Esophagus squamous epithelium (tissue), 5 donors: ENCODE results near the gene RERE. TPM values are rescaled to one million over a fixed set of nuclear protein-coding genes. Genes with fewer than 3 reads are reported as not detected.

Experiments used
- DNase-seq: peaks from one replicate; lab custom pipeline; 2025; lab: John Stamatoyannopoulos, UW
- H3K27ac ChIP-seq, 4 donors: fragments of 200-600 bp; sonication (generic); one replicate each; pipeline ENCODE4 v1.5.1; 2016 to 2019; ENCODE audit warnings: mild to moderate bottlenecking in 1 of 4
- H3K27me3 ChIP-seq, 4 donors: fragments of 200-600 bp; sonication (generic); 1 replicate in 3 of 4; 2 replicates in 1 of 4; pipeline versions ENCODE4 v1.5.1 to v1.6.0; 2017 to 2021; ENCODE audit warnings: antibody characterized with exemption in 1 of 4
- H3K36me3 ChIP-seq, 3 donors: fragments of 200-600 bp; sonication (generic); one replicate each; pipeline ENCODE4 v1.5.1; 2016 to 2019
- H3K4me1 ChIP-seq, 3 donors: fragments of 200-600 bp; sonication (generic); one replicate each; pipeline ENCODE4 v1.5.1; 2017 to 2019
- H3K4me3 ChIP-seq, 4 donors: fragments of 200-600 bp; sonication (generic); 1 replicate in 3 of 4; 2 replicates in 1 of 4; pipeline ENCODE4 v1.5.1; 2016 to 2019; ENCODE audit warnings: mild to moderate bottlenecking in 2 of 4, moderate library complexity in 1 of 4
- H3K9me3 ChIP-seq, 3 donors: fragments of 200-600 bp; sonication (generic); one replicate each; pipeline ENCODE4 v1.5.1; 2016 to 2019
- CTCF ChIP-seq, 6 experiments: fragments of 450-650 bp in 4 of 6; fragments of 200-600 bp in 2 of 6; sonication (generic) in 2 of 6; IDR thresholded peaks; one replicate each; pipeline ENCODE4 v1.5.1; 2016 to 2019; ENCODE audit warnings: antibody characterized with exemption in 6 of 6, mild to moderate bottlenecking in 4 of 6, moderate library complexity in 4 of 6
- POLR2A ChIP-seq, 4 donors: fragments of 450-650 bp; IDR thresholded peaks; one replicate each; pipeline ENCODE4 v1.6.1; 2017; ENCODE audit warnings: antibody characterized with exemption in 4 of 4, mild to moderate bottlenecking in 4 of 4, moderate library complexity in 3 of 4
- WGBS, 2 donors: methylation state at CpG; one replicate each; pipeline ENCODE4 v1.1.5; 2018; 5-methylcytosine and 5-hydroxymethylcytosine counted together
- intact Hi-C: fragments of 100-400 bp; cut with DNase I; formaldehyde crosslinking; loops from one replicate; pipeline ENCODE4 v1.15.0; 2022
- total RNA-seq, 4 donors: library from RNA; depleted of rRNA; stranded (reverse); fragments of >200 nt; gene quantifications; one replicate each; pipeline ENCODE4 v1.1.0, GENCODE V29; 2016
- donor health status: DM: yes; HTN: yes; CAD: no.

The RERE gene
- total RNA-seq, 4 donors from 2014 or later = 27.5 to 56.6 (median 32.1) TPM

DNA sequence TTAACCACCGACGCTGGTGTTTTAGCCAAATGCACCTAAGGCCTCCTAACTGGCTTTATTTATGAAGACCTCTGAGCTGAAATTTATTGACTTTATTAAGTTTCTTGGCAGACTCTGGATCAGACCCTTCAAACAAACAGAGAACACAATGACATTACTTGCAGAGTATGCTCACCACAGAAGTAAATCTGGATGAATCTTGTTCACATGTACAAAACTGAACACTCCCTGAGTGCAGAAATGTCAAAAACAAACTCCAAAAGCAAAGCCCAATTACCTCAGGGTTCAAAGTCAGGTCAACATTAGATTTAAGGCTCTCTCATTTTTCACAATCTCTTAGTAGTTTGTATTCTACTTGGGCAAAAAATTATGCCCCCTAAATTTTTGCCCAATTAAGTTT lies 280.9 kb downstream of the RERE start:
- TF ChIP-seq CTCF (IDR thresholded peaks at IDR 0.05) (no peak), POLR2A (IDR thresholded peaks at IDR 0.05) (no peak)
- no peak overlapping the region for H3K27ac ChIP-seq
- intact Hi-C loops = no loop called here

DNA sequence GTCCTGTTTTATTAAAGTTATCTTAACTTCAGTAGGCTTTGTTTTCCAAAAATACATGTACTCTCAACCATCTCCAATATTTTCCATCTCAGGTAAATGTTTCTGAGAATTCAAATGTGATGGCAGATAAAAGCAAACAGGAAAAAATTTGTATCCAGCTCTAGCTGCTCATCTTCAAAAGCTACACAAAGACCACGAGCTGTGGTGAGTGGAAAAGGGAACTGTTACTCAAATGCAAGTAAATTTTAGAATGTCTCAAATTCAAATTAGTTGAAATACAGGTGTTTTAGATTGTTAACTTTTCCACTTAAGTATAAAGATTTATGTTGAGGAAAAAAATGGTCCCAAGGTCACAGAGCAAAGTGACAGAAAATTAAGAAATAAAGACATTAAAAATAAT lies 283.5 kb downstream of the RERE start:
- Histone ChIP-seq H3K4me1 (peaks cover 0 to 7% (median 0%) of the 10 kb centered on the region in 3 donors), H3K9me3 (no peaks in the 10 kb centered on the region), H3K36me3 (peaks cover 0 to 5% (median 0%) of the 10 kb centered on the region in 3 donors), H3K4me3 (no peak overlapping the region), H3K27me3 (no peaks in the 10 kb centered on the region), H3K27ac (no peak overlapping the region)
- TF ChIP-seq POLR2A (IDR thresholded peaks at IDR 0.05) (no peak), CTCF (IDR thresholded peaks at IDR 0.05) (no peak)
- no peak for DNase-seq
- 50 to 67% methylated on average over 1 of the region's 1 CpG for WGBS, 2 donors
- intact Hi-C loops = no loop called here

More for the DNA sequence above, 280.9 kb downstream of the RERE start:
- Histone ChIP-seq H3K27me3 (no peaks in the 10 kb centered on the region), H3K4me1 (peaks cover 0 to 24% (median 16%) of the 10 kb centered on the region in 3 donors), H3K4me3 (no peak overlapping the region), H3K36me3 (peaks cover 0 to 12% (median 0%) of the 10 kb centered on the region in 3 donors), H3K9me3 (no peaks in the 10 kb centered on the region)
- DNase-seq = no peak
- 75 to 81% methylated on average over 2 of the region's 2 CpGs for WGBS, 2 donors

- no peak overlapping the region for H3K27ac ChIP-seq
- H3K4me3 ChIP-seq = no peak overlapping the region
- H3K4me1 ChIP-seq = peaks cover 0 to 7% (median 0%) of the 10 kb centered on the region in 3 donors
- no peaks in the 10 kb centered on the region for H3K27me3 ChIP-seq
- DNase-seq = no peak
- TF ChIP-seq CTCF (IDR thresholded peaks at IDR 0.05) (no peak), POLR2A (IDR thresholded peaks at IDR 0.05) (no peak)
- H3K9me3 ChIP-seq = no peaks in the 10 kb centered on the region
- intact Hi-C loops = no loop called here
- WGBS, 2 donors = 76 to 86% methylated on average over 4 of the region's 4 CpGs
- H3K36me3 ChIP-seq = peaks cover 0 to 5% (median 0%) of the 10 kb centered on the region in 3 donors
These were observed 284.3 kb downstream of the RERE start for GRCh38 chr1:8533124-8533523.

GRCh38 chr1:8529901-8530300 lies 287.5 kb downstream of the RERE start:
- WGBS, 2 donors = 85 to 90% methylated on average over 3 of the region's 3 CpGs
- intact Hi-C loops = no loop called here
- Histone ChIP-seq H3K4me1 (peaks cover 13 to 30% (median 16%) of the 10 kb centered on the region in 3 donors), H3K36me3 (no peaks in the 10 kb centered on the region), H3K27me3 (no peaks in the 10 kb centered on the region), H3K4me3 (no peak overlapping the region), H3K9me3 (no peaks in the 10 kb centered on the region), H3K27ac (no peak overlapping the region)
- DNase-seq = no peak
- TF ChIP-seq POLR2A (IDR thresholded peaks at IDR 0.05) = no peak
- TF ChIP-seq CTCF (IDR thresholded peaks at IDR 0.05) = no peak

- Histone ChIP-seq H3K36me3 (peaks cover 0 to under 1% (median 0%) of the 10 kb centered on the region in 3 donors), H3K27me3 (no peaks in the 10 kb centered on the region), H3K4me1 (peaks cover 22 to 46% (median 31%) of the 10 kb centered on the region in 3 donors), H3K27ac (peak overlapping the region in 3 of 4 donors; percentile 20 to 92 (median 92)), H3K4me3 (no peak overlapping the region), H3K9me3 (no peaks in the 10 kb centered on the region)
- intact Hi-C loops = no loop called here
- DNase-seq = no peak
- 61% methylated on average over 4 of the region's 4 CpGs for WGBS, 2 donors
- no peak for TF ChIP-seq POLR2A (IDR thresholded peaks at IDR 0.05)
- TF ChIP-seq CTCF (IDR thresholded peaks at IDR 0.05) = no peak
These were observed 289.5 kb downstream of the RERE start for GRCh38 chr1:8527941-8528340.
